HG02571 (cell line): ENCODE results near the gene UQCRC1.
A peak's percentile ranks its signal among the peaks of the same experiment; 100 is the strongest.

ENCODE experiments used
- ATAC-seq: cut with Tn5 transposase; IDR thresholded peaks from one replicate; pipeline ENCODE4 v1.9.1; 2021; ENCODE audit warnings: mild to moderate bottlenecking, moderate library complexity; ENCODE audit not compliant: unreplicated experiment

The UQCRC1 gene

GRCh38 chr3:48573973-48574585 is 35.4 kb downstream of the UQCRC1 start:
- ATAC-seq: no peak

- ATAC-seq: no peak
Observed at GRCh38 chr3:48572517-48572916, 36.9 kb downstream of the UQCRC1 start.

GRCh38 chr3:48571938-48572337 is 37.5 kb downstream of the UQCRC1 start:
- no peak for ATAC-seq

- ATAC-seq: no peak
Observed at GRCh38 chr3:48569808-48570450, 39.5 kb downstream of the UQCRC1 start.

GRCh38 chr3:48569400-48569799 is 40.0 kb downstream of the UQCRC1 start:
- no peak for ATAC-seq

- no peak for ATAC-seq
Observed at GRCh38 chr3:48568476-48568875, 41.0 kb downstream of the UQCRC1 start.

- no peak for ATAC-seq
Observed at GRCh38 chr3:48567500-48567899, 41.9 kb downstream of the UQCRC1 start.

GRCh38 chr3:48567090-48567489 is 42.4 kb downstream of the UQCRC1 start:
- ATAC-seq: no peak

GRCh38 chr3:48566401-48566760 is 43.1 kb downstream of the UQCRC1 start:
- ATAC-seq: no peak

GRCh38 chr3:48565591-48566400 is 43.6 kb downstream of the UQCRC1 start:
- no peak for ATAC-seq

- ATAC-seq: no peak
Observed at GRCh38 chr3:48565186-48565585, 44.3 kb downstream of the UQCRC1 start.

- ATAC-seq: no peak
Observed at GRCh38 chr3:48564667-48565066, 44.8 kb downstream of the UQCRC1 start.

- no peak for ATAC-seq
Observed at GRCh38 chr3:48564022-48564421, 45.4 kb downstream of the UQCRC1 start.

- ATAC-seq: no peak
Observed at GRCh38 chr3:48563382-48563918, 46.0 kb downstream of the UQCRC1 start, which contains the start of gene UCN2. TSS of gene UCN2 (minus strand) at chr3:48563781. CDS start at chr3:48563124, 657 bp downstream.

GRCh38 chr3:48562367-48563095 is 46.9 kb downstream of the UQCRC1 start:
- ATAC-seq: no peak

GRCh38 chr3:48561045-48561736 is 48.3 kb downstream of the UQCRC1 start:
- ATAC-seq: no peak

GRCh38 chr3:48560648-48561018 is 48.8 kb downstream of the UQCRC1 start:
- ATAC-seq: no peak

- no peak for ATAC-seq
Observed at GRCh38 chr3:48558493-48559134, 50.8 kb downstream of the UQCRC1 start.

GRCh38 chr3:48556796-48557626 is 52.4 kb downstream of the UQCRC1 start, which contains the start of gene PFKFB4:
TSS of gene PFKFB4 (minus strand) at chr3:48556803. CDS start at chr3:48556777, 26 bp downstream.
- ATAC-seq: peak; percentile 87
